GM18502 (cell line): ENCODE measurements around the gene CISTR.
A peak's percentile ranks its signal among the peaks of the same experiment; 100 is the strongest.
"Not testable (repeated sequence)": the region's sequence is repeated elsewhere in the genome, so short reads cannot be mapped to it uniquely, and the experiment has no call there.

Source experiments
- ATAC-seq: cut with Tn5 transposase; IDR thresholded peaks from one replicate; pipeline ENCODE4 v1.9.1; 2021; ENCODE audit warnings: mild to moderate bottlenecking; ENCODE audit not compliant: unreplicated experiment, poor library complexity

The CISTR gene

GRCh38 chr12:53726341-53726740 is 25.4 kb downstream of the CISTR start:
- ATAC-seq: no peak

- ATAC-seq: no peak
Measured at GRCh38 chr12:53725824-53726223, 26.0 kb downstream of the CISTR start.

- no peak for ATAC-seq
Measured at GRCh38 chr12:53722450-53723041, 29.2 kb downstream of the CISTR start.

GRCh38 chr12:53720946-53721345 is 30.8 kb downstream of the CISTR start:
- no peak for ATAC-seq

GRCh38 chr12:53719649-53720048 is 32.1 kb downstream of the CISTR start:
- ATAC-seq: no peak

- ATAC-seq: not testable (repeated sequence)
Measured at GRCh38 chr12:53718567-53718966, 33.2 kb downstream of the CISTR start.

GRCh38 chr12:53717319-53717718 is 34.5 kb downstream of the CISTR start:
- no peak for ATAC-seq

- ATAC-seq: no peak
Measured at GRCh38 chr12:53714004-53714403, 37.8 kb downstream of the CISTR start.

GRCh38 chr12:53713516-53713915 is 38.3 kb downstream of the CISTR start:
- no peak for ATAC-seq

GRCh38 chr12:53712059-53712643 is 39.6 kb downstream of the CISTR start:
- no peak for ATAC-seq

GRCh38 chr12:53710091-53710490 is 41.7 kb downstream of the CISTR start:
- ATAC-seq: no peak

- ATAC-seq: no peak
Measured at GRCh38 chr12:53709671-53710070, 42.1 kb downstream of the CISTR start.

- no peak for ATAC-seq
Measured at GRCh38 chr12:53706080-53706479, 45.7 kb downstream of the CISTR start.

- no peak for ATAC-seq
Measured at GRCh38 chr12:53703756-53704155, 48.0 kb downstream of the CISTR start.

GRCh38 chr12:53701518-53702264 is 50.1 kb downstream of the CISTR start:
- ATAC-seq: peak; percentile 58

- ATAC-seq: no peak
Measured at GRCh38 chr12:53700567-53700966, 51.2 kb downstream of the CISTR start.

GRCh38 chr12:53699678-53700025 is 52.1 kb downstream of the CISTR start:
- ATAC-seq: no peak

GRCh38 chr12:53698948-53699677 is 52.7 kb downstream of the CISTR start:
- no peak for ATAC-seq

GRCh38 chr12:53696655-53697331 is 55.0 kb downstream of the CISTR start:
- ATAC-seq: no peak
